RWPE1 (cell line): Measurements from ENCODE around the gene NHLRC3.

Source experiments
- CTCF ChIA-PET: fragments of 350-600 bp; sonication (Branson Sonifier 250); formaldehyde crosslinking; extraction: SDS; loops from one replicate; lab custom pipeline; 2021; lab: Yijun Ruan, JAX
- POLR2A ChIA-PET: fragments of 400-600 bp; formaldehyde crosslinking; extraction: SDS; loops from one replicate; lab custom pipeline; 2020; ENCODE audit warnings: antibody characterized with exemption; ENCODE audit not compliant: low non-redundant PET; lab: Yijun Ruan, JAX
- DNase-seq: peaks from one replicate; pipeline ENCODE4 v3.0.0; 2012; ENCODE audit warnings: low spot score
- H3K27ac ChIP-seq: fragments of 450-650 bp; 2 replicates; pipeline ENCODE4 v1.5.1; 2017
- CTCF ChIP-seq: fragments of 450-650 bp; conservative IDR thresholded peaks from 2 replicates; pipeline ENCODE4 v1.5.1; 2017; ENCODE audit warnings: low read depth, mild to moderate bottlenecking

The NHLRC3 gene

DNA sequence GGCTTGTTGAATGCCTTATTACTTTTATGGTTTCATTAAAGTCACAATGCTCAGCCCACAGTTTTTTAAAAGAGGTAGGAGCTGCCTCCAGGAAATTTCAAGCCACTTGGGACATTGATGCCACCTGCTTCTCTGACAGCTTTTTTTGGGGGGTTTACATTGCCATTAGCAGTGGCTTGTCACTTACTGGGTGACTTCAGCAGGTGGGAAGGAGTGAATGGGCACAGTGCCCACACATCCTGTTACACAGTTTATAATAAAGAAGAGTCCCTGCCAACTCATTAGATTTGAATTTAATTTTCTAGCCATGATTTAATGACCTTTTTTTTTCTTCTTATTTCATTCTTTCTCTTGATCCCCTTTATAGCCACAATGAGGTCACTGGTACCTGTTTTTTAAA is 61.0 kb downstream of the NHLRC3 start:
- DNase-seq: no peak
- H3K27ac ChIP-seq: no peak overlapping the region
- ChIA-PET CTCF (no interaction called here), POLR2A (no interaction called here)
- TF ChIP-seq CTCF: no peak
